DND-41 (cell line): ENCODE data around the gene TSPAN14.

Source experiments
- ATAC-seq: fragments of 200-7000 bp; cut with Tn5 transposase; 3 replicates; pipeline ENCODE4 v1.9.1; 2021; ENCODE audit warnings: low read depth; ENCODE audit not compliant: insufficient read depth
- DNase-seq: peaks from one replicate; pipeline ENCODE4 v3.0.0-alpha.2; 2020
- H2AFZ ChIP-seq: 2 replicates; pipeline ENCODE4 v1.6.0; 2012; ENCODE audit warnings: low read depth, low read length
- H3K27ac ChIP-seq: 2 replicates; pipeline ENCODE4 v1.5.1; 2012; ENCODE audit warnings: low read length, inconsistent platforms
- H3K27me3 ChIP-seq: fragments of 200-600 bp; sonication (generic); 2 replicates; pipeline ENCODE4 v1.6.0; 2012; ENCODE audit warnings: low read length, mild to moderate bottlenecking, inconsistent platforms; ENCODE audit not compliant: insufficient read depth, poor library complexity
- H3K36me3 ChIP-seq: 2 replicates; pipeline ENCODE4 v1.5.1; 2012; ENCODE audit warnings: low read length, inconsistent platforms; ENCODE audit not compliant: insufficient read depth
- H3K4me1 ChIP-seq: 2 replicates; pipeline ENCODE4 v1.5.1; 2012; ENCODE audit warnings: mild to moderate bottlenecking, low read length; ENCODE audit not compliant: insufficient read depth
- H3K4me2 ChIP-seq: 2 replicates; pipeline ENCODE4 v1.6.0; 2012; ENCODE audit warnings: mild to moderate bottlenecking, moderate library complexity, low read length, inconsistent platforms; ENCODE audit not compliant: insufficient read depth
- H3K4me3 ChIP-seq, 2 experiments: fragments of 200-600 bp in 1 of 2; shearing (Covaris generic) in 1 of 2; 2 replicates each; pipeline ENCODE4 v1.5.1; 2012 to 2016; ENCODE audit warnings: inconsistent platforms in 2 of 2, low read length in 2 of 2, mild to moderate bottlenecking in 2 of 2, low read depth in 1 of 2, moderate library complexity in 1 of 2
- H3K79me2 ChIP-seq: 2 replicates; pipeline ENCODE4 v1.6.0; 2012; ENCODE audit warnings: low read length, inconsistent platforms; ENCODE audit not compliant: insufficient read depth
- H3K9ac ChIP-seq: 2 replicates; pipeline ENCODE4 v1.6.0; 2012; ENCODE audit warnings: low read depth, mild to moderate bottlenecking, inconsistent platforms, low read length, moderate library complexity
- H3K9me3 ChIP-seq: 2 replicates; pipeline ENCODE4 v1.5.1; 2012; ENCODE audit warnings: low read length, moderate library complexity, mild to moderate bottlenecking, inconsistent platforms; ENCODE audit not compliant: insufficient read depth, severe bottlenecking
- H4K20me1 ChIP-seq: 2 replicates; pipeline ENCODE4 v1.6.0; 2012; ENCODE audit warnings: low read length; ENCODE audit not compliant: insufficient read depth
- CTCF ChIP-seq: IDR thresholded peaks from 2 replicates; pipeline ENCODE4 v1.5.1; 2012; ENCODE audit warnings: borderline replicate concordance, low read length, moderate library complexity, mild to moderate bottlenecking; ENCODE audit not compliant: poor library complexity, severe bottlenecking; ENCODE audit errors: extremely low read depth
- EZH2 ChIP-seq: IDR thresholded peaks from 3 replicates; pipeline ENCODE4 v1.6.1; 2012; ENCODE audit warnings: borderline replicate concordance, low read depth, mild to moderate bottlenecking, moderate library complexity, low read length, inconsistent platforms; ENCODE audit not compliant: severe bottlenecking

The TSPAN14 gene

GRCh38 chr10:80540136-80540535, 86.0 kb downstream of the TSPAN14 start:
- no peak overlapping the region for H3K9ac ChIP-seq
- H3K4me3 ChIP-seq = no peak overlapping the region
- H2AFZ ChIP-seq = no peak overlapping the region
- no peaks in the 10 kb centered on the region for H4K20me1 ChIP-seq
- H3K4me2 ChIP-seq = no peak overlapping the region
- no peaks in the 10 kb centered on the region for H3K9me3 ChIP-seq
- TF ChIP-seq EZH2 = no peak
- TF ChIP-seq CTCF = no peak
- no peak for ATAC-seq
- H3K27me3 ChIP-seq = peaks cover 3% of the 10 kb centered on the region
- DNase-seq = no peak
- H3K4me1 ChIP-seq = no peaks in the 10 kb centered on the region
- no peaks in the 10 kb centered on the region for H3K79me2 ChIP-seq
- H3K27ac ChIP-seq = no peak overlapping the region
- H3K36me3 ChIP-seq = no peaks in the 10 kb centered on the region

DNA sequence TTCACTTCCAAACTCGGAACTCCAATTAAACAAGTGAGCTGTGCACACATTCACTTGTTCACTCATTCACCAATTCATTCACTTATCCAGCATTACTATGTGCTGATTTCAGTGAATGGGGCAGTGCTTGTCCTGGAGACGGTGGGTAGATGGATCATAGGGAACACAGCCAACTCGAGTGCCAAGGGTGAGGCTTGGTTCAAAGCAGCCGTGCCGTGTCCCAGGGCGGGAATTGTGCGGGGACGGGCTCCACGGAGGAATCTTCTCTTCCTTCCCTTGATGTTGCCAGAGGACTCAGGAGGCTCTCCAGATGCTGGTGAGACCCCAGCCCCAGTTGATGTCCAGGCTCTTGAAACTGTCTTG, 86.5 kb downstream of the TSPAN14 start:
- Histone ChIP-seq H3K9ac (no peak overlapping the region), H3K4me2 (no peak overlapping the region), H3K79me2 (no peaks in the 10 kb centered on the region), H2AFZ (no peak overlapping the region), H3K27me3 (peaks cover 3% of the 10 kb centered on the region), H3K4me3 (no peak overlapping the region), H3K27ac (no peak overlapping the region), H4K20me1 (no peaks in the 10 kb centered on the region), H3K36me3 (no peaks in the 10 kb centered on the region), H3K4me1 (no peaks in the 10 kb centered on the region), H3K9me3 (no peaks in the 10 kb centered on the region)
- ATAC-seq = no peak
- TF ChIP-seq CTCF (no peak), EZH2 (no peak)
- no peak for DNase-seq

GRCh38 chr10:80540981-80541750, 87.1 kb downstream of the TSPAN14 start:
- Histone ChIP-seq H3K79me2 (no peaks in the 10 kb centered on the region), H3K4me2 (no peak overlapping the region), H3K4me1 (no peaks in the 10 kb centered on the region), H3K27ac (no peak overlapping the region), H3K4me3 (no peak overlapping the region), H3K27me3 (peaks cover 3% of the 10 kb centered on the region), H3K36me3 (no peaks in the 10 kb centered on the region), H2AFZ (no peak overlapping the region), H4K20me1 (no peaks in the 10 kb centered on the region), H3K9ac (no peak overlapping the region), H3K9me3 (no peaks in the 10 kb centered on the region)
- DNase-seq (no peak), ATAC-seq (no peak)
- TF ChIP-seq EZH2 (no peak), CTCF (no peak)

DNA sequence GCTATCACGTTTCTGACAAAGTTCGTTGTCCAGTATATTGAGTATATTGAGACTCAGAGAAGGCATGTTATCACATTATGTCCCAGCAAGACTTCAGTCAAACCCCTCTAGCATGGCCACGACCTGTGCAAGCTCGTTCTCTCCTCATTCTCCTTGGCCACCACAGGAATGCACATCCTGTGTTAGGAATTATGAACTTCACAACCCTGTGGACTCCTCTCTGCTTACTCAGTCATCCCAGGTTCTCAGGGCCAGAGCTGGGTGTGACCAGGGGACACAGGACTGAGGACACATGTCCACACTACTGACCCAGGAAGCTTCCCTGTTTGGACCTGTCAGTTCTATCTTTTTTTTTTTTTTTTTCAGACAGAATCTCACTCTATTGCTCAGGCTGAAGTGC, 87.9 kb downstream of the TSPAN14 start:
- H3K9ac ChIP-seq = no peak overlapping the region
- H3K4me2 ChIP-seq = no peak overlapping the region
- H3K4me1 ChIP-seq = no peaks in the 10 kb centered on the region
- no peak overlapping the region for H2AFZ ChIP-seq
- no peak overlapping the region for H3K27ac ChIP-seq
- DNase-seq = no peak
- H3K79me2 ChIP-seq = no peaks in the 10 kb centered on the region
- peaks cover 3% of the 10 kb centered on the region for H3K27me3 ChIP-seq
- no peaks in the 10 kb centered on the region for H3K36me3 ChIP-seq
- H3K4me3 ChIP-seq = no peak overlapping the region
- TF ChIP-seq CTCF (no peak), EZH2 (no peak)
- ATAC-seq = no peak
- no peaks in the 10 kb centered on the region for H4K20me1 ChIP-seq
- H3K9me3 ChIP-seq = no peaks in the 10 kb centered on the region
